ENCODE measurements around the gene RAB17.

DNA sequence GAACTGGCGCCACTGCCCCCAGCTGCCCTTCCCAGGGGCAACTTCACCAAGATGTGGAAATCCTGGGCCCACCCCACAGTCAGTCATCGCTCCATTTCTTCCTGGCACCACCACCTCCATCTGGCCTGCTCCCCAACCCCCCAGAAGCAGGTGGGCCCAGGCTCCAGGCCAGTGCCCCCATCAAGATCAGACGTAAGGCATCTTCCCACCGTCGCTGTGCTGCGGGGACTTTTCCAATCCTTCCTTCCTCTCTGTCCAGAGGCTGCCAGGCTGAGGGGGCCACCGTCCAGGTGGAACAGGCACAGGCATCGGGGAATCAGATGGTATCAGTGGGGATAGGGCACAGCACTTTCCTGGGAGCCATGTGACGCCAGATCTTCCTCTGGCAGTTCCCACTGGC lies 16.1 kb downstream of the RAB17 start:
- no peak for TF ChIP-seq POLR2A (IDR thresholded peaks at IDR 0.05; ENCODE audit: low read depth, low read length)
- no peak for TF ChIP-seq POLR2AphosphoS5 (IDR thresholded peaks at IDR 0.05; ENCODE audit: low read depth, low read length)
